Stomach (tissue), 9 donors: ENCODE results near the gene LY6G5C. TPM values are rescaled to one million over a fixed set of nuclear protein-coding genes. Genes with fewer than 3 reads are reported as not detected.

Source experiments
- DNase-seq, 2 donors: peaks; one replicate each; pipeline versions ENCODE4 v3.0.0 to v3.0.0-alpha.2; 2013 to 2019
- H3K27ac ChIP-seq, 5 donors: fragments of 200-600 bp in 4 of 5; sonication (generic) in 4 of 5; one replicate each; pipeline ENCODE4 v1.5.1; 2013 to 2019; ENCODE audit warnings: mild to moderate bottlenecking in 1 of 5, moderate library complexity in 1 of 5
- H3K27me3 ChIP-seq, 3 donors: fragments of 200-600 bp; sonication (generic); one replicate each; pipeline ENCODE4 v1.5.1; 2017 to 2019; ENCODE audit warnings: mixed run types in 1 of 3
- H3K36me3 ChIP-seq, 4 donors: fragments of 200-600 bp; sonication (generic); 1 replicate in 3 of 4; 2 replicates in 1 of 4; pipeline ENCODE4 v1.5.1; 2016 to 2019
- H3K4me1 ChIP-seq, 4 donors: fragments of 200-600 bp; sonication (generic); one replicate each; pipeline ENCODE4 v1.5.1; 2016 to 2019
- H3K4me3 ChIP-seq, 4 donors: fragments of 200-600 bp; sonication (generic) in 3 of 4; one replicate each; pipeline ENCODE4 v1.5.1; 2016 to 2019; ENCODE audit warnings: mild to moderate bottlenecking in 1 of 4
- H3K9me3 ChIP-seq, 4 donors: fragments of 200-600 bp; sonication (generic); one replicate each; pipeline ENCODE4 v1.5.1; 2016 to 2019
- EP300 ChIP-seq: sonication (generic); formaldehyde crosslinking; IDR thresholded peaks from one replicate; pipeline ENCODE4 v1.6.1; 2017; ENCODE audit warnings: antibody characterized with exemption
- POLR2A ChIP-seq, 4 donors: fragments of 450-650 bp; IDR thresholded peaks; one replicate each; pipeline ENCODE4 v1.6.1; 2016; ENCODE audit warnings: antibody characterized with exemption in 4 of 4, control low read depth in 2 of 4, mild to moderate bottlenecking in 1 of 4, moderate library complexity in 1 of 4
- POLR2AphosphoS5 ChIP-seq, 3 donors: sonication (generic); formaldehyde crosslinking; IDR thresholded peaks; one replicate each; pipeline ENCODE4 v1.6.1; 2016; ENCODE audit warnings: antibody characterized with exemption in 3 of 3
- WGBS, 5 donors: extraction: QIAGEN DNeasy Blood & Tissue Kit in 3 of 5; methylation state at CpG; one replicate each; pipeline versions ENCODE4 v1.1.5 to v1.1.7; 2013 to 2018; 5-methylcytosine and 5-hydroxymethylcytosine counted together
- intact Hi-C: fragments of 100-400 bp; cut with DNase I; formaldehyde crosslinking; loops from one replicate; pipeline ENCODE4 v1.15.1; 2023; ENCODE audit warnings: low total_unique reads
- polyA plus RNA-seq, 3 donors: library from polyadenylated mRNA; stranded (reverse); fragments of 200-250 nt; gene quantifications; one replicate each; pipeline ENCODE4 v1.2.3, GENCODE V29; 2013
- total RNA-seq, 5 donors: library from RNA; depleted of rRNA; stranded (reverse); fragments of >200 nt; gene quantifications; one replicate each; pipeline versions ENCODE4 v1.1.0 to v1.2.3, GENCODE V29; 2014 to 2016
- TF ChIP-seq, protein P1 (sequence below), 7 experiments: fragments of 450-650 bp in 4 of 7; fragments of 200-600 bp in 3 of 7; sonication (generic) in 3 of 7; IDR thresholded peaks; one replicate each; pipeline ENCODE4 v1.5.1; 2016 to 2019; ENCODE audit warnings: antibody characterized with exemption in 7 of 7, control low read depth in 2 of 7, mild to moderate bottlenecking in 1 of 7
- donor health status: healthy with polysubstance abuse.
- donor health status: Bipolar disorder and iron deficiency.
- donor health status: healthy.

Gene LY6G5C
- total and polyA plus RNA-seq, 8 donors: 1.8 to 4.9 (median 2.7) TPM; not detected in 5

DNA sequence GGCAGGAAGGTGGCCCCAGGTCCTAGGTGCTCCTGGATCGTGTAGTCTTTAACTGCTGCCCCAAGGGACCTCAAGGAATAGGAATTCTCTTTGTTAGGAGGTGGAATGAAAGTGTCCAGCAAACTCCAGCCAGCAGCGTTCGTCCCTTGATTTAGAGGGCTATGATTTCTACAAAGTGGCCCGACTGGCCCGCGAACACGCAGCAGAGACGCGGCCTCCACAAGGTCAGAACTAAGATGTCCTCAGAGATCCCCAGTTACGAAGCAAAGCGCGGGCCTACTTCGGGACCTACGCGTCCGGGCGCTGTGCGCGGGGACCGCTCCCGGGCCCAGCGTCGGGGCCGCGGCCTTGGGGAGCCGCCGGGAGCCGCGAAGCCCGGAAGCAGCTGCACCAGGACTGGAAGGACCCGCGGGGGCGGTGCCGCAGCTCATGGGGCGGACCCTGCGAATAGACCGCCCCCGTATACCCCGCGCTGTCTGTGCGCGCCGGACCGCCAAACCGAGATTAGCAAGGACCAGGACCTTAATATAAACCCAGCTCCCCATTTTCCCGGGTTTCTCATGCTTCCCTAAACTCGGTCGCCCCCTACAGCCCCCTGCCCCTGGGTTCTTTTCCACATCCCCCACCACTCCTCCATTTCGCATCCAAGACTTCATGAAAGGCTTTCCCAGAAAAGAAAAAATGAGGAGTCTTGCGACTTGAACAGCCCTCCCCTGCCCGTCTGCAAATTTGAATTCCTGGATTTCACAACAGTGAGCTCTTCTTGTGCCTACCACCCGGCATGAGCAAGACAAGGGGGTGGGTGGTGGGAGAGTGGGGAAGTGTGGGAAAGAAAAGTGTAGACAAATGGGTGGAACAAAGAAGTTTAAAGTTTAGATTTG is 20.2 kb downstream of the LY6G5C start, which contains the start of gene C6orf47:
TSS of gene C6orf47 (minus strand) at position 398 of the 881 bp plus-strand sequence. CDS start 831 bp downstream, outside the sequence.
- peak; percentile 55 to 97 (median 89) for TF ChIP-seq POLR2AphosphoS5 (IDR thresholded peaks at IDR 0.05)
- TF ChIP-seq POLR2A (IDR thresholded peaks at IDR 0.05): peak in 1 of 4 donors; percentile 78
- no peak for TF ChIP-seq EP300
- peak within 1 kb of the TSS; percentile 78 to 93 (median 91) for H3K27ac ChIP-seq
- peaks cover 14 to 50% (median 41%) of the 10 kb centered on the region in 4 donors for H3K36me3 ChIP-seq
- no peaks in the 10 kb centered on the region for H3K9me3 ChIP-seq
- peak within 1 kb of the TSS; percentile 69 to 87 (median 80) for H3K4me3 ChIP-seq
- no peaks in the 10 kb centered on the region for H3K27me3 ChIP-seq
- intact Hi-C loops: no loop called here
- peaks cover 40 to 82% (median 75%) of the 10 kb centered on the region in 4 donors for H3K4me1 ChIP-seq
- 0 to 1% (median 1%) methylated on average over 26 to 52 of the region's 52 CpGs for WGBS, 5 donors
- DNase-seq: peak; percentile 90 to 96

DNA sequence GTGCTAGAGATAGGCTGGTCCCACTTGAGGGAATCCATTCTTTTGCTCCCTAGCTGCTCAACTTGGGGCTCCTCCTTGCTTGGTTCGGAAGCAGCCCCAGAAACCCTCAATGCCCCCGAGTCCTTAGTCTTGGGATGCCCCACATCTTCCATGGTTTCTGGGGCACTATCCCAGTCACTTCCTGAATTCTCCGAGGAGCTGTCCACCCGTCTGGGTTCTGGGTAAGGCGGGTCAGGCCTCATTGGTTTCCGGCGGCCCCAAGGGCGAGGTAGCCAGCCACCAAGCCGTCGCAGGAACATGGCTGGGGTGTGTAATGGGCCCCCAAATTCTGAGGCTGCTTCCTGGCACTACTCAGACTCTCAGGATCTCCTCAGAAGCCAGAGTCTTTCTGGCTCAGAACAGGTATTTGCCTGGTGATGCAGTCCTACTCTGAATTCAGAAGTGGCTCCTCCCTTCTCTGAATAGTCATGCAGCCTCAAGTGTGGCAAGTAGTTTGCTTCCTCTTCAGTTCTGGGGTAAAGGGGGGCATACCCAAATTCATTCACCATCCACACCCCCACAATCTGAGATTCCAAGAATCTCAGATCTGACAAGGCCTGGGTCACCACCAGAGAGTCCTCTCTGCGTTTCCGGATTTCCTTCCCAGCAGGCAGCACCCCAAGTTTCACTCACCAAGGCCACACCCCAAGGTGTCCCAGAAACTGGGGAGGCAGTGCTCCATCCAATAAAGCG is 21.1 kb downstream of the LY6G5C start:
- Histone ChIP-seq H3K4me1 (peaks cover 40 to 85% (median 76%) of the 10 kb centered on the region in 4 donors), H3K27ac (peak overlapping the region; percentile 78 to 93 (median 91)), H3K27me3 (no peaks in the 10 kb centered on the region), H3K36me3 (peaks cover 14 to 52% (median 48%) of the 10 kb centered on the region in 4 donors), H3K4me3 (peak overlapping the region; percentile 69 to 87 (median 80)), H3K9me3 (no peaks in the 10 kb centered on the region)
- peak in 1 of 2 donors; percentile 54 for DNase-seq
- 6 to 28% (median 12%) methylated on average over 13 of the region's 13 CpGs for WGBS, 5 donors
- TF ChIP-seq EP300: no peak
- no peak for TF ChIP-seq POLR2A (IDR thresholded peaks at IDR 0.05)
- TF ChIP-seq POLR2AphosphoS5 (IDR thresholded peaks at IDR 0.05): no peak
- TF ChIP-seq, protein P1, sequence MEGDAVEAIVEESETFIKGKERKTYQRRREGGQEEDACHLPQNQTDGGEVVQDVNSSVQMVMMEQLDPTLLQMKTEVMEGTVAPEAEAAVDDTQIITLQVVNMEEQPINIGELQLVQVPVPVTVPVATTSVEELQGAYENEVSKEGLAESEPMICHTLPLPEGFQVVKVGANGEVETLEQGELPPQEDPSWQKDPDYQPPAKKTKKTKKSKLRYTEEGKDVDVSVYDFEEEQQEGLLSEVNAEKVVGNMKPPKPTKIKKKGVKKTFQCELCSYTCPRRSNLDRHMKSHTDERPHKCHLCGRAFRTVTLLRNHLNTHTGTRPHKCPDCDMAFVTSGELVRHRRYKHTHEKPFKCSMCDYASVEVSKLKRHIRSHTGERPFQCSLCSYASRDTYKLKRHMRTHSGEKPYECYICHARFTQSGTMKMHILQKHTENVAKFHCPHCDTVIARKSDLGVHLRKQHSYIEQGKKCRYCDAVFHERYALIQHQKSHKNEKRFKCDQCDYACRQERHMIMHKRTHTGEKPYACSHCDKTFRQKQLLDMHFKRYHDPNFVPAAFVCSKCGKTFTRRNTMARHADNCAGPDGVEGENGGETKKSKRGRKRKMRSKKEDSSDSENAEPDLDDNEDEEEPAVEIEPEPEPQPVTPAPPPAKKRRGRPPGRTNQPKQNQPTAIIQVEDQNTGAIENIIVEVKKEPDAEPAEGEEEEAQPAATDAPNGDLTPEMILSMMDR (IDR thresholded peaks at IDR 0.05): no peak
- intact Hi-C loops: no loop called here

DNA sequence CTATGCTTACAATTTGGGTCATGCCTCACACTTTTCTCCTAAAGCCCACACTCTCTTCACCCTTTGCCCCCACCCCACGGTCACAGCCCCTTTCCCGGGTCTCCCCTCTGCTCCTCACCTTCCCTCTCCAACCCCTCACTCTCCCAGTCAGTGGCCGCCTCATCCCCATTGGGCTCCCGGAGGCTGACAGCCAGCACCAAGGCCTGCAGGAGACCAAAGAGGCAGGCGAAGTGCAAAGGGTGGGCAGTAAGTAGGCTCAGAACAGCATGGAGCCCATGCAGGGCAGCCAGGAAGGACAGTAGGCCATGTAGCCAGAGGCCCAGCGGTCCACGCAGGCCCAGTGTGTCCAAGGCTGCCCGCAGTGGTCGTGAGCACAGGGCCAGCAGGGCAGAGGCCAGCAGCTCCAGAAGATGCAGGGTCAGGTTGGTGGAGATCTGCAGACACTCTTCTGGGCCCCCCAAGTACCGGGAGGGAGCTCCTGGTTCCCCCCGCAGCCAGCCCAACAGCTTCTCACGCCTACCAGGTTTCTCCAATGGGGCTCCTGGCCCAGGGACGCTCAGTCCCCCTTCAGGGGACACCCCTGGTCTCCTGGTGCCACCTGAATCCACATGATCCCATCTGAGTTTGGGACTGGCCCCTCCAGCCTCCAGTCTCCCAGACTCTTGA is 21.8 kb downstream of the LY6G5C start:
- Histone ChIP-seq H3K4me1 (peaks cover 37 to 82% (median 74%) of the 10 kb centered on the region in 4 donors), H3K27ac (peak overlapping the region; percentile 78 to 93 (median 91))

DNA sequence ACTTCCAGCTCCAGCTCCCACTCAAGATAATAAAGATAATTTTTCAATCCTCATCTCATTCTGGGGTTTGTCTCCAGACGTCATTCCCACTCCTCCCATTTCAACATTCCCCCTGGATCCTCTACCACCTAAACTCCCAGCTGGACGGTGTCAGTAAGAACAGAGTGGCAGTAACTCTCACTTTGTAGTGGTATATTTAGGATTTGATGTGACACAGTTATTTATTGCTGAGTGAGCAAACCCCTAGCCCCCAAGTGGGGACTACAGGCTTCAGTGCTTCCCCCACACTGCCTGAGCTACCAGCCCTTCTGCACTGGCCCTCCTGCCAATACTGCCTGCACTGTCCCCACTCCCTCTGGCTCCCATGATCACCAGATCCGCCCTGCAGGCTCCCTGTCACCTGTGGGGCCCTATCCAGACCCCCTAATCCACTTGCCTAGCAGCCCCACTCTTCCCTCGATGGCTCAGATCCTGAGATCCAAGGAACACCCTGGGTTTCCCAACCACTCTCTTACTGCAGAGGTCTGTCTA is 22.6 kb downstream of the LY6G5C start:
- H3K4me3 ChIP-seq: peak overlapping the region in 1 of 4 donors; percentile 83
- no peaks in the 10 kb centered on the region for H3K9me3 ChIP-seq
- 77 to 88% (median 84%) methylated on average over 4 of the region's 4 CpGs for WGBS, 5 donors
- peaks cover 34 to 82% (median 73%) of the 10 kb centered on the region in 4 donors for H3K4me1 ChIP-seq
- H3K27ac ChIP-seq: peak overlapping the region in 3 of 5 donors; percentile 87 to 92 (median 91)
- no peak for TF ChIP-seq EP300
- no peak for TF ChIP-seq POLR2AphosphoS5 (IDR thresholded peaks at IDR 0.05)
- no peak for TF ChIP-seq POLR2A (IDR thresholded peaks at IDR 0.05)
- TF ChIP-seq, protein P1 (IDR thresholded peaks at IDR 0.05): no peak
- intact Hi-C loops: no loop called here
- H3K27me3 ChIP-seq: no peaks in the 10 kb centered on the region
- DNase-seq: no peak
- H3K36me3 ChIP-seq: peaks cover 14 to 47% (median 44%) of the 10 kb centered on the region in 4 donors

More for the DNA sequence above, 21.8 kb downstream of the LY6G5C start:
- TF ChIP-seq EP300 (no peak), POLR2A (IDR thresholded peaks at IDR 0.05) (no peak), POLR2AphosphoS5 (IDR thresholded peaks at IDR 0.05) (no peak)
- Histone ChIP-seq H3K36me3 (peaks cover 14 to 52% (median 48%) of the 10 kb centered on the region in 4 donors), H3K27me3 (no peaks in the 10 kb centered on the region), H3K9me3 (no peaks in the 10 kb centered on the region), H3K4me3 (peak overlapping the region; percentile 69 to 87 (median 80))
- intact Hi-C loops: no loop called here
- DNase-seq: no peak
- 77 to 83% (median 81%) methylated on average over 12 to 13 of the region's 13 CpGs for WGBS, 5 donors
